SK-N-SH (cell line): ENCODE data around the gene RCN2.

ENCODE experiments used
- CHD2 ChIP-seq: fragments of 150-350 bp; IDR thresholded peaks from 2 replicates; pipeline ENCODE4 v1.6.1; 2018; ENCODE audit warnings: low read length; ENCODE audit not compliant: partially characterized antibody
- EP300 ChIP-seq, 2 experiments: IDR thresholded peaks; 2 replicates each; pipeline versions ENCODE4 v1.4.0 to v1.6.1; 2012; ENCODE audit warnings: borderline replicate concordance in 1 of 2, low read depth in 1 of 2, low read length in 1 of 2
- POLR2AphosphoS5 ChIP-seq: IDR thresholded peaks from 2 replicates; pipeline ENCODE4 v1.6.1; 2012; ENCODE audit warnings: low read depth, low read length
- RXRA ChIP-seq: IDR thresholded peaks from 2 replicates; pipeline ENCODE4 v1.4.0; 2012; ENCODE audit warnings: low read depth, mild to moderate bottlenecking, borderline replicate concordance
- SMC3 ChIP-seq: IDR thresholded peaks from 2 replicates; pipeline ENCODE4 v1.6.1; 2012; ENCODE audit warnings: low read depth, low read length, improper control_type of control experiment
- TEAD4 ChIP-seq: IDR thresholded peaks from 2 replicates; pipeline ENCODE4 v1.4.0; 2012; ENCODE audit warnings: mild to moderate bottlenecking, borderline replicate concordance; ENCODE audit not compliant: insufficient read depth
- TF ChIP-seq, protein P1 (sequence below): IDR thresholded peaks from 2 replicates; pipeline ENCODE4; 2012
- TF ChIP-seq, protein P2 (sequence below): fragments of 200-600 bp; sonication (generic); IDR thresholded peaks from 2 replicates; pipeline ENCODE4 v1.6.1; 2017; ENCODE audit warnings: antibody characterized with exemption, mild to moderate bottlenecking, moderate library complexity
- TF ChIP-seq, protein P3 (sequence below): IDR thresholded peaks from 2 replicates; pipeline ENCODE4 v1.4.0; 2012; ENCODE audit warnings: low read depth, borderline replicate concordance

DNA sequence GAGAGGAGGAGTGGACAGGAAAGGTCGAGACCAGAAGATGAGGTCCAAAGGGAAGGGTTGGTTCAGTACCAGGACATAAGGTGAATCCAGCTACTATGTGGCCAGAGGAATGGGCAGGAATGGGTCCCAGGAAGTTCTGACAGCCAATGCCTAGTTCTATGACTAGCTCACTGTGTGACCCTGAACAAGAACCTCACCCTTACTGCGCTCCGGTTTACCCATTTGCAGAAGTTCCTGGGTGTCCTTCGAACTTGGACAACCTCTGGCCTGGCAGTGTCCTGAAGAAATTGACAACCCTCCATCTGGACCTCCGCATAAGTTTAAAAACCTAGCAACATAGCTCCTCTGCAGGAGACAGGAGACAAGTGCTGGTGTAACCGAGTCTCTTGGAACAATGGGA lies 51.2 kb downstream of the RCN2 start:
- no peak for TF ChIP-seq POLR2AphosphoS5
- TF ChIP-seq, protein P1, sequence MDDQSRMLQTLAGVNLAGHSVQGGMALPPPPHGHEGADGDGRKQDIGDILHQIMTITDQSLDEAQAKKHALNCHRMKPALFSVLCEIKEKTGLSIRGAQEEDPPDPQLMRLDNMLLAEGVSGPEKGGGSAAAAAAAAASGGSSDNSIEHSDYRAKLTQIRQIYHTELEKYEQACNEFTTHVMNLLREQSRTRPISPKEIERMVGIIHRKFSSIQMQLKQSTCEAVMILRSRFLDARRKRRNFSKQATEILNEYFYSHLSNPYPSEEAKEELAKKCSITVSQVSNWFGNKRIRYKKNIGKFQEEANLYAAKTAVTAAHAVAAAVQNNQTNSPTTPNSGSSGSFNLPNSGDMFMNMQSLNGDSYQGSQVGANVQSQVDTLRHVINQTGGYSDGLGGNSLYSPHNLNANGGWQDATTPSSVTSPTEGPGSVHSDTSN = no peak
- TF ChIP-seq RXRA = no peak
- no peak for TF ChIP-seq EP300 (IDR thresholded peaks at IDR 0.05; ENCODE audit: borderline replicate concordance in 1 of 2, low read depth in 1 of 2, low read length in 1 of 2)
- no peak for TF ChIP-seq CHD2
- no peak for TF ChIP-seq TEAD4
- TF ChIP-seq, protein P2, sequence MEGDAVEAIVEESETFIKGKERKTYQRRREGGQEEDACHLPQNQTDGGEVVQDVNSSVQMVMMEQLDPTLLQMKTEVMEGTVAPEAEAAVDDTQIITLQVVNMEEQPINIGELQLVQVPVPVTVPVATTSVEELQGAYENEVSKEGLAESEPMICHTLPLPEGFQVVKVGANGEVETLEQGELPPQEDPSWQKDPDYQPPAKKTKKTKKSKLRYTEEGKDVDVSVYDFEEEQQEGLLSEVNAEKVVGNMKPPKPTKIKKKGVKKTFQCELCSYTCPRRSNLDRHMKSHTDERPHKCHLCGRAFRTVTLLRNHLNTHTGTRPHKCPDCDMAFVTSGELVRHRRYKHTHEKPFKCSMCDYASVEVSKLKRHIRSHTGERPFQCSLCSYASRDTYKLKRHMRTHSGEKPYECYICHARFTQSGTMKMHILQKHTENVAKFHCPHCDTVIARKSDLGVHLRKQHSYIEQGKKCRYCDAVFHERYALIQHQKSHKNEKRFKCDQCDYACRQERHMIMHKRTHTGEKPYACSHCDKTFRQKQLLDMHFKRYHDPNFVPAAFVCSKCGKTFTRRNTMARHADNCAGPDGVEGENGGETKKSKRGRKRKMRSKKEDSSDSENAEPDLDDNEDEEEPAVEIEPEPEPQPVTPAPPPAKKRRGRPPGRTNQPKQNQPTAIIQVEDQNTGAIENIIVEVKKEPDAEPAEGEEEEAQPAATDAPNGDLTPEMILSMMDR = no peak
- TF ChIP-seq, protein P3, sequence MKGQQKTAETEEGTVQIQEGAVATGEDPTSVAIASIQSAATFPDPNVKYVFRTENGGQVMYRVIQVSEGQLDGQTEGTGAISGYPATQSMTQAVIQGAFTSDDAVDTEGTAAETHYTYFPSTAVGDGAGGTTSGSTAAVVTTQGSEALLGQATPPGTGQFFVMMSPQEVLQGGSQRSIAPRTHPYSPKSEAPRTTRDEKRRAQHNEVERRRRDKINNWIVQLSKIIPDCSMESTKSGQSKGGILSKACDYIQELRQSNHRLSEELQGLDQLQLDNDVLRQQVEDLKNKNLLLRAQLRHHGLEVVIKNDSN = no peak
- no peak for TF ChIP-seq SMC3
